Activated naive CD8-positive, alpha-beta T cell treated with anti-CD3 and anti-CD28 coated beads, Interleukin-2, amount 50 U/mL, for 16 hours (primary cell): ENCODE results near the gene LPAR2.

Source experiments
- DNase-seq: peaks from one replicate; pipeline ENCODE4 v3.0.0-alpha.2; 2020; ENCODE audit warnings: low read depth, low spot score

The LPAR2 gene

GRCh38 chr19:19597809-19598306 is 30.2 kb downstream of the LPAR2 start:
- DNase-seq, result no peak

GRCh38 chr19:19595171-19595701 is 32.8 kb downstream of the LPAR2 start:
- DNase-seq, result no peak

- DNase-seq, result no peak
Observed at GRCh38 chr19:19594381-19594780, 33.6 kb downstream of the LPAR2 start.

GRCh38 chr19:19592690-19593089 is 35.3 kb downstream of the LPAR2 start:
- DNase-seq, result no peak

GRCh38 chr19:19591133-19591825 is 36.7 kb downstream of the LPAR2 start:
- peak; percentile 21 for DNase-seq

GRCh38 chr19:19588546-19588945 is 39.5 kb downstream of the LPAR2 start:
- DNase-seq, result no peak

- DNase-seq, result no peak
Observed at GRCh38 chr19:19587771-19588170, 40.2 kb downstream of the LPAR2 start.

GRCh38 chr19:19584356-19584755 is 43.7 kb downstream of the LPAR2 start:
- DNase-seq, result no peak

GRCh38 chr19:19582471-19582870 is 45.5 kb downstream of the LPAR2 start:
- no peak for DNase-seq

- no peak for DNase-seq
Observed at GRCh38 chr19:19581391-19581790, 46.6 kb downstream of the LPAR2 start.

GRCh38 chr19:19580418-19580817 is 47.6 kb downstream of the LPAR2 start:
- DNase-seq, result no peak

GRCh38 chr19:19579533-19580361 is 48.3 kb downstream of the LPAR2 start:
- DNase-seq, result no peak

- no peak for DNase-seq
Observed at GRCh38 chr19:19578252-19578651, 49.8 kb downstream of the LPAR2 start.

- DNase-seq, result no peak
Observed at GRCh38 chr19:19575411-19575810, 52.6 kb downstream of the LPAR2 start.
